NB4 (cell line): ENCODE data around the gene SGCA.

Source experiments
- DNase-seq: peaks from one replicate; pipeline ENCODE4 v3.0.0; 2010; ENCODE audit warnings: low read depth
- H3K4me3 ChIP-seq: one replicate; pipeline ENCODE4 v1.5.1; 2011; ENCODE audit warnings: mild to moderate bottlenecking, low read depth, low read length, moderate library complexity
- MYC ChIP-seq: IDR thresholded peaks from 2 replicates; pipeline ENCODE4 v1.6.1; 2011; ENCODE audit warnings: low read depth, low read length
- POLR2A ChIP-seq: IDR thresholded peaks from 2 replicates; pipeline ENCODE4 v1.6.1; 2011; ENCODE audit warnings: mild to moderate bottlenecking; ENCODE audit not compliant: insufficient read length; ENCODE audit errors: extremely low read depth
- TF ChIP-seq, protein P1 (sequence below): IDR thresholded peaks from 2 replicates; pipeline ENCODE4 v1.6.1; 2011; ENCODE audit warnings: low read depth, low read length
- TF ChIP-seq, protein P2 (sequence below): IDR thresholded peaks from one replicate; pipeline ENCODE4 v1.5.1; 2012; ENCODE audit warnings: low read depth, low read length

Gene SGCA

DNA sequence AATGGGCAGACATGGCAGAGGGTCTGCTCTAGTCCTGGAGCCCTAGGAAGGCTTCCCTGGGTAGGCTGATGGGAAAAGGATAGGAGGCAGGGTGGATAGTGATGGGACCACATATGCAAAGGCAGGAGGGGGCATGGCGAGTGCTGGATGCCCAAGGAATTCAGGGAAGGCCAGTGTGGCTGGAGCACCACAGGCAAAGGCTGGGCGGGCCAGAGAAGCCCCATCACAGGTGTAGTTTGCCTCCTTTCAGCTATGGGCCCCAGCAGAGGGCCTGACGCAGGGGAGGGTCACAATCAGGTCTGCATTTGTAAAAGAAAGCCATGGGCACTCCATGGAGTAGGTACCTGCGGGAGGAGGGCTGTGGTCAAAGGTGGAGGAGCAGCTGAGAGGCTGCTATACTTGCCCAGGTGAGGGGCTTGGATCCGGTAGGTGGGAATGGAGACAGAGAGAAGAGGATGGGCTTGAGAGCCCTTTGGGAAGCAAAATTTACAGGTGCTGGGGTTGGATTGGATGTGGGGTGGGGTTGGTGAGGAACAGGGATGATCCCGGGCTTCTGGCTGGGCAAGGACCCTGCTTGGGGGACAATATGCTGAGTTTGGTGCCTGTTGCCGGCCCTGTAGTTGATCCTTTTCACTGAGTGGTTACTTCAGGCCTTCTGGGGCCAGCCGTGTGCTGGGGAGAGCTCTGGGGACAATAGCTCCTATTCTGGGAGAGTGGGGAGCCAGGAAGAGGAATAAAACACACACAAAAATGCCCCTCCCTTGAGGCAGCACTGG, 42.2 kb downstream of the SGCA start:
- no peak for TF ChIP-seq MYC
- H3K4me3 ChIP-seq: no peak overlapping the region
- DNase-seq: no peak

DNA sequence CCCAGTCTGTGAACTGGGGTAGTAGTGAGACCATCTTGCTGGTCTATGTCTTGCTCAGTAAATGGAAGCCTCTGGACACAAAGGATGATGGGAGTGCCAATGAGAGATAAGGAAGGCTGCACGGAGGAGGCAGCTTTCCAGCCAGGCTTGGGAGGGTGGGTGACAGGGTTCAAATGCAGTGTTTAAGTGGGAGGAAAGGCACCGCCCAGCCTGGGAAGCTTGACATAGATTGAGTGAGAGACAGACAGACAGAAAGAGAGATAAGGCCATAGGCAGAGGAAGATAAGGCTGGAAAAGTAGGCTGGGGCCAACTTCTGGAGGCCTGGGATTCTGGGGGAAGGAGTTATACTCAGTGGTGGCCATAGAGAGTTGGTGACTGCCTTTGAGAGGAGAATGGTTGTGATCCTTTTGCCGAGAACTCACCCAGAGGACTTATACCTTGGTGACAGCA, 42.8 kb downstream of the SGCA start:
- no peak overlapping the region for H3K4me3 ChIP-seq
- no peak for TF ChIP-seq POLR2A
- TF ChIP-seq, protein P1, sequence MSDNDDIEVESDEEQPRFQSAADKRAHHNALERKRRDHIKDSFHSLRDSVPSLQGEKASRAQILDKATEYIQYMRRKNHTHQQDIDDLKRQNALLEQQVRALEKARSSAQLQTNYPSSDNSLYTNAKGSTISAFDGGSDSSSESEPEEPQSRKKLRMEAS: no peak
- TF ChIP-seq, protein P2, sequence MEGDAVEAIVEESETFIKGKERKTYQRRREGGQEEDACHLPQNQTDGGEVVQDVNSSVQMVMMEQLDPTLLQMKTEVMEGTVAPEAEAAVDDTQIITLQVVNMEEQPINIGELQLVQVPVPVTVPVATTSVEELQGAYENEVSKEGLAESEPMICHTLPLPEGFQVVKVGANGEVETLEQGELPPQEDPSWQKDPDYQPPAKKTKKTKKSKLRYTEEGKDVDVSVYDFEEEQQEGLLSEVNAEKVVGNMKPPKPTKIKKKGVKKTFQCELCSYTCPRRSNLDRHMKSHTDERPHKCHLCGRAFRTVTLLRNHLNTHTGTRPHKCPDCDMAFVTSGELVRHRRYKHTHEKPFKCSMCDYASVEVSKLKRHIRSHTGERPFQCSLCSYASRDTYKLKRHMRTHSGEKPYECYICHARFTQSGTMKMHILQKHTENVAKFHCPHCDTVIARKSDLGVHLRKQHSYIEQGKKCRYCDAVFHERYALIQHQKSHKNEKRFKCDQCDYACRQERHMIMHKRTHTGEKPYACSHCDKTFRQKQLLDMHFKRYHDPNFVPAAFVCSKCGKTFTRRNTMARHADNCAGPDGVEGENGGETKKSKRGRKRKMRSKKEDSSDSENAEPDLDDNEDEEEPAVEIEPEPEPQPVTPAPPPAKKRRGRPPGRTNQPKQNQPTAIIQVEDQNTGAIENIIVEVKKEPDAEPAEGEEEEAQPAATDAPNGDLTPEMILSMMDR: no peak
- no peak for TF ChIP-seq MYC
- no peak for DNase-seq

DNA sequence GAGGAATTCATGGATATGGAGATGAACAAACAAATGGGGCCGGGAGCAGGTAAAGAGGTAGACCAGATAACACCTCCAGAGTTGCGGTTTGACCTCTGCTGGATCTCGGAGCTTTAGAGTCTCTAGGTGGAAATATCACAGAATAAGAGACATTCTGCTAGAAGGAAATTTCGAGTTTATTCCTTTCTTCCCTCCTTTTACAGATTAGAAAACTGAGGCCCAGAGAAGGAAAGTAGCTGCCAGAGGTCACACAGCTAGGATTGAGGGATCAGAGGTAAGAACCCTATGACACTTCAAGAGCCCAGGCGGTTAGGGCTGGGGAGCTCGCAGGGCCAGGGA, 43.3 kb downstream of the SGCA start:
- no peak for DNase-seq

DNA sequence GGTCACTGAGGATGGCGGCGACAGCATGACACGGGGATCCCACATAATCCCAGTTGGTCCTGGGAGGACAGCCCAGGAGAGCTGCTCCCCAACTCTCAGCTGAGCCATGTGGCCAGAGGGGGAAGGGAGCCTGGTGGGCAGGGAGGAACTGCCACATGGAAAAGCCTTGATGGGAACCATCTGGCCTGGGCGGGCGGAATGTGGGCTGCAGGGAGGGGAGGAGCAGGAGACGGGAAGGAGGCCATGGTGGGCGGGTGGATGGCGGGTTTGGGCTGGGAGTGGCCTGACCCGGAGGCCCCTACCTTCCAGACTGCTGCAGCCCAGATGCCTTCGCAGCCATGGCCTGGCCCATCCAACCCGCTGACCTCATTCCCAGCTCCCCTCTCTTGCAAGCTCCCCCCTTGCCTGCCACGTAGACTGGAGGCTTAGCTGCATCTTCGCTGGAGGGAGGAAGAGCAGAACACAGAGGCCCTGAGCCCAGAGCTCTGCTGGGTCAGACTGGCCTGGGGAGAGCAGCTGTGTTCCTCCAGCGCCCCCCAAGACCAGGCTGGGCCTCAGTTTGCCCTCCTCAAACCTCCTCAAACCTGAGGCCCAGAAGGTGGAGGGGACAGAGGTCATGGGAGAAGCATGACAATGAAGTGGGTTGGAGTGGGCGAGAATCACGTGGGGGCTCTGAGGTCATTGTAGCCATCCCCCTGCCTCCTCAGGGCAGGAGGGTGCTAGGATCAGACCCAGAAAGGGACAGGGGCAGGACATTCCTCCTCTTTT, 43.9 kb downstream of the SGCA start:
- no peak overlapping the region for H3K4me3 ChIP-seq
- TF ChIP-seq, protein P1: no peak
- TF ChIP-seq, protein P2: no peak
- TF ChIP-seq MYC (no peak), POLR2A (no peak)
- DNase-seq: no peak

More for the DNA sequence above, 43.3 kb downstream of the SGCA start:
- H3K4me3 ChIP-seq: no peak overlapping the region
- no peak for TF ChIP-seq MYC
- TF ChIP-seq, protein P1: no peak
- no peak for TF ChIP-seq POLR2A
- TF ChIP-seq, protein P2: no peak

DNA sequence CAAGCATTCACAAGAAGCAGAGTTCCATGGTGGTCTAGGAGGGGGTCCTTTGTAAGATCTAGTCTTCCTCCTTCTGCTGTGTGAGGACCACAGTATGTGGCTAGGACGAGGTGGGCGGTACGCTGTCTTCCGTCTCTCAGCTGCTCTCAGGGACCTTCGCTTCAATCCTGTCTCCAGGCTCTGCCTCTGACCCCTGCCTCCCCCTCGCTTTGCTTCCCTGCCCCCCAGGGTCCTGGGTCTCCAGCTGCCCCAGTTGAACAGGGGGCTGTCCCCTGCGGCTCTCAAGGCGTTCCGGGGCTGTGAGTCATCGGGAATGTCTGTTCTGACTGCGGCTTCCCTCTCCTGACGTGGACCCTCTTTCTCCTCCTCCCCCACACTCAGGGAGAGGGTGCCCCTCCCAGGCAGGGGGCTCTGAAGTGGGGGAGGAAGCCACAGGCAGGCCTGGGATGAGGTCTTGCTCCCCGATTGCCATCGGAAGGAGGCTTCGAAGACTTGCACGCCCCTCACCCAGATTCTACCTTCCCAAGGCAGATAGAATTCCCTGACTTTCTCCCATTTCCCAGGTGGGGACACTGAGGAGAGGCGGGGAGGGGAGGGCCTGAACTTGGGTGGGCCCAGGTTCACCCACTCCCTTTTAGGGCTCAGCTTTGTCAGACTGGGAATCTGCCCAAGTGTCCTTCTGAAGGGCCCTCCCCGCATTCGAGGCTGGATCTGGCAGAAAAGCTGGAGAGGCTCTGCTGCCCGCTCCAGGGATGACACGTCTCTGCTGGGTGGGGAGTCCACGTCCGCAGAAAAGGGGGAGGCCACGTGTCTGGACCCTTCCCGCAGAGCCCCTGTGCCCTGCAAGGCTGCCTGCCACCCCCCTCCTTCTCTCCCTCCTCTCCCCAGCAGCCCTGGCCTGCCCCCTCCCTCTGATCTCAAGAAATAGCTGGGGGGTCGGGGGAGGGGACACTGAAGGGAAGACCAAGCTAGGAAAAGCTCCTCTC, 44.7 kb downstream of the SGCA start:
- no peak overlapping the region for H3K4me3 ChIP-seq
- TF ChIP-seq, protein P2: no peak
- TF ChIP-seq MYC (no peak), POLR2A (no peak)
- TF ChIP-seq, protein P1: no peak
- DNase-seq: peak; percentile 60
